GM23338 (cell line): ENCODE results near the gene LAMA4. TPM values are rescaled to one million over a fixed set of nuclear protein-coding genes. Genes with fewer than 3 reads are reported as not detected.

ENCODE experiments used
- ATAC-seq: fragments of 200-7000 bp; cut with Tn5 transposase; 3 replicates; pipeline ENCODE4 v1.9.1; 2020
- DNase-seq: peaks from one replicate; pipeline ENCODE4 v3.0.0-alpha.2; 2015; ENCODE audit warnings: low spot score
- H2AFZ ChIP-seq: fragments of 200-600 bp; sonication (generic); 2 replicates; pipeline ENCODE4 v1.8.0; 2016; ENCODE audit warnings: antibody characterized with exemption, mild to moderate bottlenecking, moderate library complexity
- H3F3A ChIP-seq: fragments of 200-600 bp; sonication (generic); replicated peaks from 2 replicates; pipeline ENCODE4 v1.8.0; 2017; ENCODE audit warnings: antibody characterized with exemption, mixed run types, low read depth
- H3K27ac ChIP-seq: fragments of 200-600 bp; sonication (generic); 2 replicates; pipeline ENCODE4 v1.6.1; 2016; ENCODE audit warnings: low read depth
- H3K27me3 ChIP-seq: fragments of 200-600 bp; sonication (generic); 2 replicates; pipeline ENCODE4 v1.8.0; 2016; ENCODE audit warnings: mild to moderate bottlenecking, mixed run types, moderate library complexity; ENCODE audit not compliant: insufficient read depth
- H3K36me3 ChIP-seq: fragments of 200-600 bp; sonication (generic); 2 replicates; pipeline ENCODE4 v1.8.0; 2016; ENCODE audit warnings: mild to moderate bottlenecking; ENCODE audit not compliant: insufficient read depth
- H3K4me1 ChIP-seq: fragments of 200-600 bp; sonication (generic); 2 replicates; pipeline ENCODE4 v1.8.0; 2016; ENCODE audit warnings: mild to moderate bottlenecking, moderate library complexity; ENCODE audit not compliant: insufficient read depth
- H3K4me2 ChIP-seq: fragments of 200-600 bp; sonication (generic); 2 replicates; pipeline ENCODE4 v1.7.1; 2017; ENCODE audit warnings: mixed run types
- H3K4me3 ChIP-seq: fragments of 200-600 bp; sonication (generic); 2 replicates; pipeline ENCODE4 v1.6.1; 2016; ENCODE audit warnings: mixed run types
- H3K79me2 ChIP-seq: fragments of 200-600 bp; sonication (generic); replicated peaks from 2 replicates; pipeline ENCODE4 v1.8.0; 2017; ENCODE audit warnings: mild to moderate bottlenecking; ENCODE audit not compliant: insufficient read depth
- H3K9me2 ChIP-seq: fragments of 200-600 bp; sonication (generic); 2 replicates; pipeline ENCODE4 v1.8.0; 2017; ENCODE audit not compliant: insufficient read depth
- H4K20me1 ChIP-seq: fragments of 200-600 bp; sonication (generic); replicated peaks from 2 replicates; pipeline ENCODE4 v1.8.0; 2017; ENCODE audit warnings: mild to moderate bottlenecking; ENCODE audit not compliant: insufficient read depth
- H3K27ac Mint-ChIP-seq: 2 replicates; pipeline ENCODE4 v1.8.0; 2020; ENCODE audit warnings: inconsistent platforms, mild to moderate bottlenecking, moderate library complexity, mixed read lengths
- H3K27me3 Mint-ChIP-seq: 3 replicates; pipeline ENCODE4 v1.8.0; 2022; ENCODE audit warnings: low read depth, mild to moderate bottlenecking, moderate library complexity, mixed read lengths, inconsistent platforms; ENCODE audit not compliant: insufficient read depth, poor library complexity
- H3K36me3 Mint-ChIP-seq: 3 replicates; pipeline ENCODE4 v1.8.0; 2021; ENCODE audit warnings: low read depth, mild to moderate bottlenecking, inconsistent platforms, moderate library complexity, mixed read lengths
- H3K4me1 Mint-ChIP-seq: 3 replicates; pipeline ENCODE4 v1.8.0; 2020; ENCODE audit warnings: mild to moderate bottlenecking, inconsistent platforms, mixed read lengths
- H3K4me3 Mint-ChIP-seq: 3 replicates; pipeline ENCODE4 v1.8.0; 2021; ENCODE audit warnings: moderate library complexity, mild to moderate bottlenecking, inconsistent platforms, mixed read lengths
- H3K9me3 Mint-ChIP-seq: 3 replicates; pipeline ENCODE4 v1.8.0; 2020; ENCODE audit warnings: moderate library complexity, mild to moderate bottlenecking, inconsistent platforms, mixed read lengths
- CTCF ChIP-seq, 2 experiments: fragments of 200-600 bp in 1 of 2; sonication (generic) in 1 of 2; conservative IDR thresholded peaks; 2 replicates each; pipeline versions ENCODE4 v1.5.1 to v1.6.1; 2016 to 2017; ENCODE audit warnings: antibody characterized with exemption in 2 of 2, low read depth in 2 of 2, mild to moderate bottlenecking in 2 of 2, moderate library complexity in 1 of 2
- ETS1 ChIP-seq: IDR thresholded peaks from 2 replicates; pipeline ENCODE4 v1.6.1; 2016; ENCODE audit warnings: antibody characterized with exemption
- EZH2phosphoT487 ChIP-seq: fragments of 200-600 bp; sonication (generic); IDR thresholded peaks from one replicate; pipeline ENCODE4 v1.8.1; 2018; ENCODE audit warnings: antibody characterized with exemption; ENCODE audit not compliant: unreplicated experiment
- JUNB ChIP-seq: IDR thresholded peaks from one replicate; pipeline ENCODE4 v1.6.1; 2016; ENCODE audit warnings: antibody characterized with exemption; ENCODE audit not compliant: unreplicated experiment
- REST ChIP-seq: IDR thresholded peaks from one replicate; pipeline ENCODE4 v1.6.1; 2018; ENCODE audit warnings: antibody characterized with exemption; ENCODE audit not compliant: unreplicated experiment
- STAT1 ChIP-seq: IDR thresholded peaks from one replicate; pipeline ENCODE4 v1.6.1; 2016; ENCODE audit warnings: antibody characterized with exemption; ENCODE audit not compliant: unreplicated experiment
- ZNF114 ChIP-seq: fragments of 250-450 bp; sonication (Bioruptor Pico); IDR thresholded peaks from 2 replicates; pipeline ENCODE4 v1.5.0; 2020; ENCODE audit warnings: mild to moderate bottlenecking, moderate library complexity
- polyA plus RNA-seq: library from polyadenylated mRNA; unstranded; fragments of >200 nt; fragmentation: Nextera tagmentation; extraction: Ambion mirVana; gene quantifications from 2 replicates; pipeline ENCODE4 v1.2.1, GENCODE V29; 2016
- total RNA-seq: library from RNA; depleted of rRNA; stranded (reverse); fragments of >200 nt; shearing (Covaris generic); gene quantifications from 2 replicates; pipeline ENCODE4 v1.2.3, GENCODE V29; 2014

The LAMA4 gene
- total and polyA plus RNA-seq, 2 experiments from 2014 or later, result 1.7 to 2.8 TPM

DNA sequence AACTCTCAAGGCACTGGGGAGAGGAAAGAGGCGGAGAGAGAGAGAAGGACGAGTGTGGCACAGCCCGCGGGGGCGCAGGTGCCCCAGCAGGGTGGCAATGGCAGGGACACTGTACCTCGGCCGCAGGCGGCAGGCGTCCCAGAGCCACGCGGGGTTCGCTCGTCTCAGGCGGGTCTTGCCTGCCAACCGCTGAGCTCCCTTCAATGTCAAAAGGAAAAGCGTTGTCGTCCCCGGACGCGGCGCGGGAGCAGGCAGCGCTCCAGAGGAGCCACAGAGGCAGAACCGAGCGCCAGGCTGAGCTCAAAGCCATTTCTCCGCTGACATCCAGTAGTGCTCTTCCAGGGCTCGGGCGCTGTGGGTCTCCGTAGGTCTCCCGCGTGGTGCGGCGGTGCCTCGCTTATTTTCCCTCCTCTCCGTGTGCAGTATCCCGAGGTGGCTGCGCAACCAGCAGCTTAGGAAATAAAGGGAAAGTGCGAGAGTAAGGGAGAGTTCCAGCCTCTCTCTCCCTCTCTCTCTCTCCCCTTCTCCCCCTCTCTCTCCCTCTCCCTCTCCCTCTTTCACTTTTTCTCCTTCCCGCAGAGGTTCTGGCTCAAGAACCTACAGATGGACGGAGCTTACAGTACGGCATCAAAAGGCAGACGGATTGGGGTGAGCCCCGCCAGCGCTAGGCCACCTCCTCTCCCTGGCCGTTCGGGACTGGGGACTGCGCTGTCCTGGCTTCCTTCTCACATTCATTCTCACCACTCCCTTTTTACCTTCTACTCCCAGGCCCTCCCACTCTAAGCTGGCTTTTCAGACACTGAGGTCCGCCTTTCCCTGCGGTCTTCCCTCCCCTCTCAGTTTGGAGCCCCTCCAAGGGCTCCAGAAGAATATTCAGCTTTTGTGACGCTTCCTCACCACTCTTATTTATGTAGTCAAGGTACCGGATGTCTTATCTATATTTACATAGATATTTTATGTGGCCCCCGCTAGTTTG lies at the start of gene LAMA4 (continued):
- no peak for TF ChIP-seq REST

GRCh38 chr6:112302142-112302705 lies 47.9 kb upstream of the LAMA4 start:
- H3K4me2 ChIP-seq, result no peak overlapping the region
- H3K79me2 ChIP-seq, result no peaks in the 10 kb centered on the region
- Mint-ChIP-seq H3K4me3 (no peak overlapping the region), H3K27ac (no peak overlapping the region), H3K9me3 (no peaks in the 10 kb centered on the region), H3K36me3 (no peaks in the 10 kb centered on the region), H3K27me3 (no peaks in the 10 kb centered on the region), H3K4me1 (no peaks in the 10 kb centered on the region)
- DNase-seq, result no peak
- no peaks in the 10 kb centered on the region for H3K36me3 ChIP-seq
- no peaks in the 10 kb centered on the region for H3F3A ChIP-seq
- H3K9me2 ChIP-seq, result 0 out of 2 replicates have a peak, but pooled peaks cover 7% of the 10 kb centered on the region
- no peak for TF ChIP-seq STAT1
- no peak for TF ChIP-seq REST
- TF ChIP-seq CTCF (conservative IDR thresholded peaks at IDR 0.05; ENCODE audit: low read depth in 2 of 2), result no peak
- TF ChIP-seq EZH2phosphoT487, result no peak
- TF ChIP-seq JUNB, result no peak
- no peak for TF ChIP-seq ETS1
- TF ChIP-seq ZNF114, result no peak
- ATAC-seq, result no peak
- H3K4me3 ChIP-seq, result no peak overlapping the region
- no peaks in the 10 kb centered on the region for H3K4me1 ChIP-seq
- no peaks in the 10 kb centered on the region for H3K27me3 ChIP-seq
- H3K27ac ChIP-seq, result no peak overlapping the region
- no peaks in the 10 kb centered on the region for H4K20me1 ChIP-seq
- H2AFZ ChIP-seq, result no peak overlapping the region
